BLaER1 (cell line): ENCODE data around the gene FLNC.

Source experiments
- H3K27ac ChIP-seq: shearing (Covaris generic); formaldehyde crosslinking; 2 replicates; pipeline ENCODE4 v1.8.1; 2022
- H3K27me3 ChIP-seq: shearing (Covaris generic); formaldehyde crosslinking; 2 replicates; pipeline ENCODE4 v1.8.1; 2022
- H3K36me3 ChIP-seq: shearing (Covaris generic); formaldehyde crosslinking; 2 replicates; pipeline ENCODE4 v1.8.1; 2022
- H3K4me1 ChIP-seq: shearing (Covaris generic); formaldehyde crosslinking; 2 replicates; pipeline ENCODE4 v1.8.1; 2022
- H3K4me2 ChIP-seq: shearing (Covaris generic); formaldehyde crosslinking; 2 replicates; pipeline ENCODE4 v1.8.1; 2022
- H3K4me3 ChIP-seq: shearing (Covaris generic); formaldehyde crosslinking; 2 replicates; pipeline ENCODE4 v1.8.1; 2022
- H3K9ac ChIP-seq: shearing (Covaris generic); formaldehyde crosslinking; 2 replicates; pipeline ENCODE4 v1.8.1; 2022
- H3K9me3 ChIP-seq: shearing (Covaris generic); formaldehyde crosslinking; 2 replicates; pipeline ENCODE4 v1.8.1; 2022
- H4K20me1 ChIP-seq: shearing (Covaris generic); formaldehyde crosslinking; 2 replicates; pipeline ENCODE4 v1.8.1; 2022
- Cebpa-rat ChIP-seq: shearing (Covaris generic); IDR thresholded peaks from 2 replicates; pipeline ENCODE4 v1.8.1; 2022

FLNC gene

DNA sequence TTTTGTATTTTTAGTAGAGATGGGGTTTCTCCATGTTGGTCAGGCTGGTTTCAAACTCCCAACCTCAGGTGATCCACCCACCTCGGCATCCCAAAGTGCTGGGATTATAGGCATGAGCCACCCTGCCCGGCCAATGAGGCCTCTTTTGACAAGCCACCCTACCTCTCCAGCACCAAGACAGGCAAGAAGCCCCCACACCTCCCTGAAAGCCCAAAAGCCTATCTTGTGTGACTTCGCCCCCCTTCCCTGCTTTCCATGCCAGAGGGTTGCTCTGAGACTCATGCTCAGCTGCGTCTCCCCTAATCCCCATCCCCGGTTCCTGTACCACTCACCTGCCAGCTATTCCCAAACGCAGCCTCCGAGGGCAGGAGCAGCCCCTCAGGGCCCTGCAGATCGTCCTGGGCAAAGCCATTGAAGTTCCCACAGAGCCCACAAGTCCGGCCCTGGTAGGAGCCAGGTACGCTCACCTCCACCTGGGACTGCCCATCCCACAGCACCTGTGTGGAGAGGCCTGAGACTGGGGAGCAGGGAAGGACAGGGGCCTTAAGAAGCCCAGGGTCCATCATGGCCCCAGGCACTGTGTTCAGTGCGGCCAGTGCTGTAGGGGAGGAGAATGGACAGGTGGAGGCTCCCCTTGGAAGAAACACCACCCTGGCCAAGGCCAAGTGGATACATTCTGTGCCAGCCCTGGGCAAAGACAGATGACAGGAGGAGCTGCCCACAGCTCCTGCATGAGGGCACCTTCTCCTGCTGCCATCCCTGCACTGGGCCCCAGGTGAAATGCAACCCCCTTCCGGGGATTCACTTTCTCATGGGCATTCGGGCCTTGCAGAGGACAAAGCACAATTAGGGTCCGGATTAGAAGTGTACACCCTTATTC lies 48.3 kb downstream of the FLNC start:
- Histone ChIP-seq H3K4me3 (no peak overlapping the region), H3K27me3 (no peaks in the 10 kb centered on the region), H3K9me3 (no peaks in the 10 kb centered on the region), H4K20me1 (no peaks in the 10 kb centered on the region), H3K36me3 (no peaks in the 10 kb centered on the region), H3K27ac (no peak overlapping the region), H3K4me1 (peaks cover 16% of the 10 kb centered on the region), H3K9ac (no peak overlapping the region), H3K4me2 (peak overlapping the region; percentile 51; the same call in 1 of the 2 replicates)
- TF ChIP-seq Cebpa-rat = no peak

DNA sequence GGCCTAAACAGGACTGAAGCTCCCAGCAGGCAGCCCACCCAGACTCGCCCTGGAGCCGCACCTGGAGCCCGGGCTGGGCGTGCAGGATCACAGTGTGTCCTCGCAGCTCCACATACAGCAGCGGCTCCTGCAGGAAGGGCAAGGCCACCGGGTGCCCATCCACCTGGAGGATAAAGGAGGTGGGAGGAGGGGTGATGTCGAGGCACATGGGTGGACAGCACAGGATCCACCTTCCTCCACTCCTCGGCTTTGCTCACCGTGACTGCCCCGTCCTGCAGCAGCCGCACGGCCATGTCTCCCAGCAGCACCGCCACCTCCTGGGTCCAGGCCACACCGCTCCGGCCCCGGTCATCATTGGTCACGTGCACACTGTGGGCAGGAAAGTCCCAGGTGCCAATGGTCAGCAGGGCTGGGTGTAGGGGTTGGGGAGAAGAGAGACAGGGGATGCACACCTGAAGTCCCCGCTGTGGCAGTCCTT lies 49.3 kb downstream of the FLNC start:
- TF ChIP-seq Cebpa-rat = no peak
- no peak overlapping the region for H3K27ac ChIP-seq
- H3K4me2 ChIP-seq = no peak overlapping the region
- H3K9ac ChIP-seq = no peak overlapping the region
- no peaks in the 10 kb centered on the region for H3K36me3 ChIP-seq
- H3K4me3 ChIP-seq = no peak overlapping the region
- peaks cover 24% of the 10 kb centered on the region for H3K4me1 ChIP-seq
- H3K27me3 ChIP-seq = no peaks in the 10 kb centered on the region
- H3K9me3 ChIP-seq = no peaks in the 10 kb centered on the region
- no peaks in the 10 kb centered on the region for H4K20me1 ChIP-seq

- H3K4me3 ChIP-seq = no peak overlapping the region
- H3K9ac ChIP-seq = no peak overlapping the region
- H3K4me1 ChIP-seq = peaks cover 24% of the 10 kb centered on the region
- H3K9me3 ChIP-seq = no peaks in the 10 kb centered on the region
- no peak overlapping the region for H3K27ac ChIP-seq
- no peaks in the 10 kb centered on the region for H3K27me3 ChIP-seq
- no peaks in the 10 kb centered on the region for H4K20me1 ChIP-seq
- H3K36me3 ChIP-seq = no peaks in the 10 kb centered on the region
- H3K4me2 ChIP-seq = no peak overlapping the region
- TF ChIP-seq Cebpa-rat = no peak
These were observed 49.9 kb downstream of the FLNC start for GRCh38 chr7:128879939-128880746.

DNA sequence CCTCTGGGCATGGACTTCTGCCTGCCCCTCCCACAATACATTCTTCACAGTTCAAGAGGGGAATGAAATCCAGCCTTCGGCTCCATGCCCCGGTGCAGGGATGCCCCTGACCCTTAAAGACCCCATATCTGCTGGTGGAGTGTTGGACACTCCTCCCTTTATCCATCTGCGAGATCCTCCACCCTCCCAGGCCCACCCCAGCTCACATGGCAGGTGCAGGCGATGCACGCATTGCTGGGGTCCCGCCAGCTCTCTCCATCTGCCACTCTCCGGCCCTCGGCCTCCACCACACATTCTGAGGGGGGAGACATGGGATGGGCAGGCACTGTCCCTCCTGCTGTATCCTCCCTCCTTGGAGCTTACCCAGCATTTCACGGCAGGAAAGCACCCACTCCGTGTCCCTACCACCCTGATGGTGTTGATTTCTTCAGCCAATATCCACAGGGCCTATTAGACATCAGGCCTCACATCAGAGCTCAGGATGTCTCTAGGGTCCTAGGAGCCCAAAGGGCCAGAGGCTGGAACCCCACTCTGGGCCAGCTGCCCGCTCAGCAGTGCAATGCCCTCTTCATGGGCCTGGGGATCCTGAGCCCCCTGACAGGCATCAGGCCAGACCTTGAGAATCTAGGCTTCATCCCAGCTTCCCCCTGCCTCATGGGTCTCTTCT lies 50.7 kb downstream of the FLNC start:
- Histone ChIP-seq H3K4me3 (no peak overlapping the region), H3K4me1 (peaks cover 24% of the 10 kb centered on the region), H3K36me3 (no peaks in the 10 kb centered on the region), H3K27me3 (no peaks in the 10 kb centered on the region), H4K20me1 (no peaks in the 10 kb centered on the region), H3K9me3 (no peaks in the 10 kb centered on the region), H3K4me2 (no peak overlapping the region), H3K9ac (no peak overlapping the region), H3K27ac (no peak overlapping the region)
- no peak for TF ChIP-seq Cebpa-rat

DNA sequence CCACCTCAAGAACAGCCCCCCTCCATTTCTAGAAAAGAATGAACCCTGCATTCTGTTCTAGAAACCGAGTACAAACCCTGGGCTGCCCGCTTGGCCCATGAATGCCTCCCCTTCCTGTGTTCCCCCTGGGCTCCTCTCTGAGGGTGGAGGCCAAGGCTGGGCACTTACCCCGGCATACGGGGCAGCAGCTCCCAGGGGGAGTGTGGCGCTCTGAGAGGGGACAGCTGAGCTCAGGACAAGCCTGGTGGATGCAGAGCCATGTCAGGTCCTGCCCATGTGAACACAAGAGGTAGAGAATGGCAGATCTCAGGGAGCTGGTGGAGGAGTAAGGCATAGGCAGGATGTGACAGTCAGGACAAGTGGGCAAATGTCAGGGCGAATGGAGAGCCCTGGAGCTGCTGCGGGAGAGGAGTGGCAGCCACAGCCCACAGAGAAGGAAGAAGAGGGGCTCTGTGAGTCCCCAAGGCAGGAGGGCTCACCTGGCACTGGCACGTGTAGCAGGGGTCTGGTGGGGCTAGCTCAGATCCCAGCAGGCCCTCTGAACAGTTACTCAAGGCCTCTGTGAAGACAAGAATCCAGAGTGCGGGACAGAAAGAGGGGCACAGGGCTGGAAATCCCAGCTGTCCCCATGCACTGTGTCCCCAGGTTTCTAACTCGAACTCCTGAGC lies 51.4 kb downstream of the FLNC start:
- Histone ChIP-seq H3K9ac (no peak overlapping the region), H4K20me1 (no peaks in the 10 kb centered on the region)
- TF ChIP-seq Cebpa-rat = no peak

DNA sequence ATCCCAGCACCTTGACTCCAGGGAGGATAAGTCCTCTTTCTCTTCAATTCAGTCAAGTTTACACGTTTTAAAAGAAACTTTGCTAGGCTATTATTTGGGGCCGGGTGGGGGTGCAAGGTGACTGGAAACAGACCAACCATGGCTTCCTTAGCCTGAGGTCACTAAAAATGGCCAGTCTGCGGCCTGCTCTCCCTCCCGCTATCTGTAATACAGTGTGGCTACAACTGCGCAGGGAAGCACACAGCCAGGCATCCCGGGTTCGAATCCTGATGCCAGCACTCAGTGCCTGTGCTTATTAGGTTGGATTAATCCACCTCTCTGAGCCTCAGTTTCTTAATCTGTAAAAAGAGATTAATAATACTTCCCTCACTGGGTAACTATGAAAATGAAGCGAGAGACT lies 51.9 kb downstream of the FLNC start:
- Histone ChIP-seq H4K20me1 (no peaks in the 10 kb centered on the region), H3K4me1 (peaks cover 19% of the 10 kb centered on the region), H3K27me3 (no peaks in the 10 kb centered on the region)

More for the DNA sequence above, 51.4 kb downstream of the FLNC start:
- Histone ChIP-seq H3K27me3 (no peaks in the 10 kb centered on the region), H3K27ac (no peak overlapping the region), H3K4me3 (no peak overlapping the region), H3K36me3 (no peaks in the 10 kb centered on the region), H3K4me1 (peaks cover 24% of the 10 kb centered on the region), H3K9me3 (no peaks in the 10 kb centered on the region), H3K4me2 (no peak overlapping the region)

DNA sequence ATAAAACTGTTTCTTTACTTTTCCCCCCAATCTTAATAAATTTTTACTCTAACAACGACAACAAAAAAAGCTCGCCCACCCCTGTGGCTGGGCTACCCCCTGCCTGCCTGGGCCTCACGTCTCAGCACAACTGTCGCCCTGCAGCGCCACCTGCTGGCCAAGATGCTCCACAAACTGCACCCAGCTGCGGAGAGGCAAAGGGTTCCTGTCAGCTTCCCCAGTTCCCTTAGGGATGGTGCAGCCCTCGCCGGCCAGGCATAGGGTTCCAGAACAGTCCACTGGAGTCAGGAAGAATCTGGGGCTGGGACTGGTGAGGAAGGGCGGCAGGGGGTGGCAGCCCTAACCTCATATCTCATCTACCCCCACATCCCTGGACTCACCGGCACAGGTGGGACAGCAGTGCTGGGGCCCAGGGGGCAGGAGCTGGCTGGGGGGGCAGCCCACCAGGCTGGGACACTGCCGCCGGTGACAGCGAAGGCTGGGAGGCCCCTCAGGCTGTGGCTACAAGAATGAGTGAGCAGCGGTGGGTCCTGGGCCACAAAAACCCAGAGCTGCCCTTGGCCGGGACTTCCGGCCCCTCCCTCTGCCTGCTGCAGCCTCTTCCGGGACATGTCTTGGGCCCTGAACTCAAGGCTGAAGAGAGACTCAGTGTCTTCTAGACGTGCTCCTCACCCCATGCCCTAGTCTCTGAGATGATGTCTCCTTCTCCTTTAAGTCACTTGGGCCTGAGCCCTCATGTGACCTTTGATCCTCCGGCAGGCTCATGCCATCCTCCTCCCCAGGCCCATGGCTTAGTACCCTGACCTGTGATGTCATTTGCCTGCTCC lies 53.6 kb downstream of the FLNC start:
- Histone ChIP-seq H3K9me3 (no peaks in the 10 kb centered on the region), H3K4me3 (peak overlapping the region; percentile 37), H4K20me1 (no peaks in the 10 kb centered on the region), H3K4me2 (peak overlapping the region; percentile 64), H3K36me3 (no peaks in the 10 kb centered on the region), H3K9ac (no peak overlapping the region), H3K27ac (peak overlapping the region; percentile 54; the same call in 1 of the 2 replicates), H3K4me1 (peaks cover 9% of the 10 kb centered on the region), H3K27me3 (peaks cover 11% of the 10 kb centered on the region)
- TF ChIP-seq Cebpa-rat = no peak

More for the DNA sequence above, 51.9 kb downstream of the FLNC start:
- no peak overlapping the region for H3K27ac ChIP-seq
- H3K9ac ChIP-seq = no peak overlapping the region
- no peak overlapping the region for H3K4me3 ChIP-seq
- no peak overlapping the region for H3K4me2 ChIP-seq
- TF ChIP-seq Cebpa-rat = no peak
- no peaks in the 10 kb centered on the region for H3K36me3 ChIP-seq
- H3K9me3 ChIP-seq = no peaks in the 10 kb centered on the region

GRCh38 chr7:128884561-128885369 lies 54.6 kb downstream of the FLNC start:
- Histone ChIP-seq H3K27ac (no peak overlapping the region), H3K9ac (no peak overlapping the region), H4K20me1 (no peaks in the 10 kb centered on the region), H3K27me3 (peaks cover 20% of the 10 kb centered on the region), H3K9me3 (no peaks in the 10 kb centered on the region), H3K4me1 (peaks cover 9% of the 10 kb centered on the region), H3K4me3 (no peak overlapping the region), H3K4me2 (peak overlapping the region; percentile 64; the same call in 1 of the 2 replicates), H3K36me3 (no peaks in the 10 kb centered on the region)
- no peak for TF ChIP-seq Cebpa-rat
